Breast epithelium (tissue), 3 donors: ENCODE results near the gene NMRK2.

ENCODE experiments used
- CTCF ChIP-seq, 3 donors: fragments of 450-650 bp; IDR thresholded peaks; one replicate each; pipeline ENCODE4 v1.5.1; 2016 to 2017; ENCODE audit warnings: antibody characterized with exemption in 3 of 3, mild to moderate bottlenecking in 3 of 3, moderate library complexity in 3 of 3
- POLR2A ChIP-seq: fragments of 450-650 bp; IDR thresholded peaks from one replicate; pipeline ENCODE4 v1.6.1; 2016; ENCODE audit warnings: antibody characterized with exemption, mild to moderate bottlenecking, moderate library complexity
- POLR2AphosphoS5 ChIP-seq, 3 donors: sonication (generic); formaldehyde crosslinking; IDR thresholded peaks; one replicate each; pipeline ENCODE4 v1.6.1; 2017; ENCODE audit warnings: antibody characterized with exemption in 3 of 3

GRCh38 chr19:3916033-3916432 lies 16.8 kb upstream of the NMRK2 start:
- TF ChIP-seq POLR2AphosphoS5 (IDR thresholded peaks at IDR 0.05) (no peak), POLR2A (no peak), CTCF (IDR thresholded peaks at IDR 0.05) (no peak)
